HT1080 (cell line): ENCODE measurements around the gene NAV1. TPM values are rescaled to one million over a fixed set of nuclear protein-coding genes. Genes with fewer than 3 reads are reported as not detected.

ENCODE experiments used
- DNase-seq: peaks from one replicate; pipeline ENCODE4 v3.0.0-alpha.2; 2015; ENCODE audit warnings: low read depth
- total RNA-seq: library from RNA; depleted of rRNA; stranded (reverse); fragments of >200 nt; shearing (Covaris generic); gene quantifications from 2 replicates; pipeline ENCODE4 v1.2.3, GENCODE V29; 2014

Gene NAV1
- total RNA-seq, 1 experiment from 2014 or later = 40.6 TPM

DNA sequence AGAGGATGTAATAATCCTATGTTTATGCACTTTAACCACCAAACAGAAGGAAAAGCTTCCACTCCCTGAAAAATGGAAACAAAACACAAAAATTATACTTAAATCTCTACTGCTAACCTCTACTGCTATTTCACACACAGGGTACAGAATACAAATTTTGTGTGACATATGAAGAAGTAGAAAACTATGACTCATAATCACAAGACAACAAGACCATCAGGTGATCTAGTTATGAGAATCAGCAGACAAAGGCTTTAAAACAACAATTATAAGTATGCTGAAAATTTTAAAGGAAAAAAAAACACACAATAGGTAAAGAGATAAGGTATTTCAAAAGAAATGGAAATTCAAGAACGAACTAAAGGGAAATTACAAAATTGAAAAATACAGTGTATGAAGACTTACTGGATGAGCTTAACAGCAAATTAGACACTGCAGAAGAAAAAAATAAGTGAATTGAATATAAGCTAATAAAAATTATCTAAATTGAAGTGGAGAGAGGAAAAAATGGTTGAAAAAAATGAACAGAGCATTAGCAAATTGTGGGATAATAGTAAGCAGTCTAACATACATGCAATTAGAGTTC, 13.6 kb upstream of the NAV1 start:
- DNase-seq = no peak

DNA sequence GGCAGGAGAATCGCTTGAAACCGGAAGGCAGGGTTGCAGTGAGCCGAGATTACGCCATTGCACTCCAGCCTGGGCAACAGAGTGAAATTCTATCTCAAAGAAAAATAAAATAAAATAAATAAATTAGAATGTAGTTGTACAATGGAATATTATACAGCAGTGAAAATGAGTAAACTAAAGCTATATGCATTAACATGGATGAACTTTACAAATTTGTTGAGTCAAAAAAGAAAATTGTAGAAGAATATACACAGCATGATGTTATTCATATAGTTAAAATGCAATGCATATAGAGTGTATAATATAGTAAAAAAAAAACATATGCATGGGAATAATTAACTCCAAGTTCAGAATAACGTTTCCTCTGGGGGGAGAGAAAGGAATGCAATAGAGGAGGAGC, 11.0 kb upstream of the NAV1 start:
- no peak for DNase-seq

DNA sequence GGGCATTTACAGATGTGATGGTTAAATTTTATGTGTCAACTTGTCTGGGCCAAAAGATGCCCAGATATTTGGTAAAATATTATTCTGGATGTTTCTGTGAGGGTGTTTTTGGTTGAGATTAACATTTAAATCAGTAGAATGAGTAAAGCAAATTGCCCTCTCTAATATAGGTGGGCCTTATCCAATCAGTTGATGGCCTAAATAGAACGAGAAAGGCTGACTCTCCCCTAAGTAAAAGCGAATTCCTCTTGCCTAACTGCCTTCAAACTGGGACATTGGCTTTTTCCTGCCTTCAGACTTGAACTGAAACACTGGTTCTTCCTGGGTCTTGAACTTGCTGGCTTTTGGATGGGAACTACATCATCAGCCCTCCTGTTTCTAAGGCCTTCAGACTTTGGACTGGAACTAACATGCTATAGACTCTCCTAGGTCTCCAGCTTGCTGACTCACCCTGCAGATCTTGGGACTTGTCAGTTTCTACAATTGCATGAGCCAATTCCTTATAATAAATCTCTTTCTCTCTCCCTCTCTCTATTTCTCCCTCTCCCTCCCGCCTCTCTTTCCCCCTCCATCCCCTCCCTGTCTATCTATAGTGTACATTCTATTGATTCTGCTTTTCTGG, 10.2 kb upstream of the NAV1 start:
- DNase-seq = peak; percentile 35

DNA sequence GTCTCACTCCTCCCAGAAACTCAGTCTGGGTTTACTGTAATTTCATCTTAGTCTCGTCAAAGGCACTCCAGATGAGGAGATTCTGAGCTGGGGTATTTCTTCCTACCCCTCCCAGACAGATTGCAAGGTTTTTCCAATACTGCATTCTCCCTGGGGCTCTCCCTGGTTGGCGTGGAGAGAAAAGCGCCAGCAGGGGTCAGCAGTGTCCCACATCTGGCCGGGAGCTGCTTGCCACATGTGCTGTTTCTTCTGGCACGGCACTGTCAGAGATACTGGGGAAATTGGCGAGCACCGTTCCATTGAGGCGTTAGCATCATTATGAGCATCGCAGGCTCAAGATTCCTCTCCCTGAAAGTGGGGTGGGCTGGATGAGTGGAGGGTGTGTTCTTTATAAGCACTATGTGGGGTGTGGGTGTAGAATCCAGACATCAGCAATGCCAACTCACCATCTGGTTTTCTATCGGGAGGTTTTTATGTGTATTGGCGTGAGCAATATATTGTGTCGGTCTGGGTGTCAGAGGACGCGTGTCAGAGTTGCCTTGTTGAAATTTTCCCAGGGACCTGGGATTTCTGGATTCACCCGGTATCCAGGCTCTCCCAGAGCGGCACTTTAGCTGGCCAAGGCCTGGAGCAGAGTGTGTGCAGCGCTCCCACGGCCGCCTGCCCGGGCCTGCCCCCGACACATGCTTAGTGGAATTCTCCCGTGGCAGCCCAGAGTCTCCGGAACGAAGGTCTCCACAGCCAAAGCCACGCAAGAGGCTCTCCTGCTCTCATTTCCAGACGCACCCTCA, 8.0 kb upstream of the NAV1 start:
- peak; percentile 81 for DNase-seq

DNA sequence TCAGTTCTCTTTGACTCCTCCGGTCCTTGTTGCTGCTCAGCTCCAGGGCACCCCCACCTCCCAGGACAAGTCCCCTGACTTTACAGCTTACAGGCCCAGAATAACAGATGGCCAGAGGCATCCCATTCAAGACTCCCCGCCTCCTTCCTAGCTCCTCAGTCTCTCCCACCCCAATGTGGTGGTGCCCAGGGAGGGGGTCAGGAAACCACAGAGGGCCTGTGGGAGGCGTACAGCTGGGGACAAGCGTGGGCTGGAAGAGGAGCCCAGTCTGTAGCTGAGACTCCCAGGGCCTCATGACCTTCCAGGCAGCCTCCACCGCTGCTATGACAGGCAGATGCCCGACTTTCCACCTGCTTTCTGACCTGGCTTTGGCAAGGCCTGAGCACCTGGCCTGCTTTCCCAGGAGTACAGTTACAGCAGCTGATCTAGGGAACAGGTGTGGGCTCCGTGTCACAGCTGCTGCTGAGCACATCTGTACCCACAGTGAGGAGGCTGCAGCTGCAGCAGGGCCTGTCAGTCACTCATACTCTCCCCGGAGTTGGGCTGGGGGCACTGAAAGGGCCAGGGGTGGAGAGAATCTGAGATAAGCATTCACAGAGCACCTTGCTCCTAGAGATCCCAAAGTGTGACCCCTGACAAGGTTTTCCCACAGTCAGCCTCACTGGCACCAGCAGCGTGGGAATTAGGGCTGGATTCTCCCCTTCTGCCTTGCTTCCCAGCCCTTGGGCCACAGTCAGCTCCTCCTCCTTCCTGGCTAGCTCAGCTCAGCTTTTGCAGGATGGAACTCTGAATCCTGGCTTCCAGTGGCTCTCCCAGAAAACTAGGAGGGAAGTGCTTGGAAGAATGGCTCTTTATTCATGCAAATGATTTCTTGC, 7.1 kb upstream of the NAV1 start:
- DNase-seq = peak; percentile 39

DNA sequence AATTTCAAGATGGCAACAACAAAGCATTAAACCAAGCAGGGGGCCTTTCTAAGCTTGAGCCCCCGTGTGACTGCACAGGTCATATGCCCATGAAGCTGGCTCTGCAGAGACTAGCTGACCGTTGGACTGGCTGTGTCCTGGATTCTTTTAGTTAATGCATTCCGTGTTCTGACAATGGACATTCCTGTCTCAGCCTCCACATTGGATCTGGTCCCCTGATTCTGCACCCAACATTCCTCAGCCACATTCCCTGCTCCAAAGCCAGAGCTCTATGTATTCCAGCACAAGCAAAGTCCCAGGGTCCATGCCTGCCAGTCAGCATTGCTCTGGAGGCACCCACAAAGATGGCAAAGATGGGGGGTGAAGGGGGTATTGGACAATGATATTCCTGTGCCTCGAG, 5.1 kb upstream of the NAV1 start:
- no peak for DNase-seq

DNA sequence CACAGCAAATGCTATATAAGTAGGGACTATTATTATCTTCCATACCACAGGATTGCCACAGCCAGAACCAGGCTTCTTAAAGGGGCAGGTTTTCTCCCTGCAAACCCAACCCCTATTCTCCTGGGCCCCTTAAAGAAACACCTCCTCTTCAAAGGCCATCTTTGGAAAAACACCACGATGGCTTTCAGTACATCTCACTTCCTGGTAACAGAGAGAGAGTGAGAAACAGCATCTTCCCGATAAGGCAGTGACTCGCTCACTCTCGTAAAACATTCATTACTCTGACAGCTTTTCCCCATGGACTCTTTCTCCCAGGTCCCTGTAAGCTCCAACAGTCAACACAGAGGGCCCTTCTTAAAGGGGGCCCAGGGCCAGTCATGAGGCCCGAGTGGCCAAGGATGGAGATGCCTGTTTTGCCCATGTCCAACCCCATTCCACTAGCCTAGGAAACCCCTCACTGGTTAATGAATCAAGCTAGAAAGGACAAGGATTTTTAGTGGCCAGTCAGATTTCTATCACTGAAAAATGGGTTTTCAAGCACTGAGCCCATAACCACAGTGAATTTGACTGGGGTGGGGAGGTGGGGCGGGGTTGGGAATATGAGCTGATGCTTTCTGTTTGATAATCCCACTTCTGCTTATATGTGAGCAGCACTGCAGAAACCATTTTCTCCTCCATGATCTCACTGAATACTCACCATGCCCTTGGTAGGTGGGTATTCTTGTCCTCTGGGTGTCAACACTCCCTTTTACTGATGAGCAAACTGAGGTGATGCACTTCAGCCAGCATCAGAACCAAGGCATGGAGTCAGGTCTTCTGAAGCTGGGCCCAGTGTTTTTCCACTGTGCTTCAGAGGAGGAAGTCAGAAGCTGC, 3.6 kb upstream of the NAV1 start:
- peak; percentile 79 for DNase-seq

DNA sequence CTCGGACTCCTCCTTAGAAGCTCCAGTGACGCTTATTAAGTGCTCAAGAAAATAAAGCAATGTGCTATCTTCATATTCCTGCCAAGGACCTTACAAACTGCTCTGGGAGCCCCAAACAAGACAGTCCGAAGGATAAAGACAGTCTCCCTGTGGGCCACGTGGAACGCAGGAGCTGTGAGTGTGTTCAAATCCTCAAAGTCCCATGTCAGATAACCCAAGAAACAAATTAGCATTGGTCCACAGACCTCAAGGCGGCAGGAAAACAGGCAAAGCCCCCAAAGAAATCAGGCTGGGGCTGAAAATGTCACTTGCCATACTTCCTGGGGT, 3.0 kb upstream of the NAV1 start:
- DNase-seq = no peak

DNA sequence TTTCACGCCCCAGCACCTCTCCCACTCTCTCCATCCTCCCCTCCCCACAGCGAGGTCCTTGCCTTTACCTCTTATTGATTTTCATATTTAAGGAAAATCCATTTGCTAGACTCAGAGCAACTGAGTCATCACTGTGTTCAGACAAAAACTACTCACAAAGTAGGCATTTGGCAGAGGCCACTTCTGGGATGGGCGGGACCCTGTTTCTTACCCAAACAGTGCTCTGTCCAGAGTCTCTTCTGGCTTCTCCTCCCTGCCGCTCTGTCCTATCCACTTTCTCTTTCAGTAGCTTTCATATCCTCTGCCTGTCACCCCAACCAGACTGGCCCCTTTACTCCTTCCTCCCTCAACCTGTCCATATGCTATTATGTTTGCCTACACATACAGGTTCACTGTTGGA, 2.4 kb upstream of the NAV1 start:
- peak; percentile 81 for DNase-seq

DNA sequence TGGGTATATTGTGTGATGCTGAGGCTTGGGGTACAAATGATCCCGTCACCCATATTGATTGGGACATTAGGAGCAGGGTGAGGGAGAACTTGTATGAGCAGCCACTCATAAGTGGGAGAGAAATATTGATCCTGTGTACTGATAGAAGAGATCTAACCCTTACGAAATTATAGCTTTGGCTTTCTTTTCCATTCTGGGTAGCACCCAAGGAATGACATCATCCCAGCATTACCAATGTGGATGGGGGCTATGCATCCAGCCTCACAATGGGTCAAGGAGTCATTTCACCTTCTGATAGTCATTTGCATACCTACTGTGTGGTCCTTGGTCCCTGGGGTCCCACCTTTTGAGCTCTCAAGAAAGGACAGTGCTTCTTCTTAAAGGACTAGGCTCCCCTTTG, 1.9 kb upstream of the NAV1 start:
- DNase-seq = no peak

DNA sequence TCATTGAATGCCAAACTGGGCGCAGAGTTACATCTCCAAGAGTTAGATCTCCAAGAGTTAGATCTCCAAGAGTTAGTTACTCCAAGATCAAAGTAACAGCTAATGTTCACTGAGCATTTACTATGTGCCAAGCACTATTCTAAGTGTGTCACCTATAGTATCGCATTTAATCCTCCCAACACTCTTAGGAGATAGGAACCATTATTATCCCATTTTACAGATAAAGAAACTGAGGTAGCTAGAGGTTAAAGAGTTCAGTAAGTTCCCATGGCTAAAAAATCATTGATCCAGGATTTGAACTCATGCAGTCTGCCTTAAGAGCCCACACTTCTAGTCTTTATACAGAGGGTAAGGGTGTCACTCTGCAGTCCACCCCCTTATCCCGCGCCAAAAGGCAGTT, 1.5 kb upstream of the NAV1 start:
- DNase-seq = no peak

DNA sequence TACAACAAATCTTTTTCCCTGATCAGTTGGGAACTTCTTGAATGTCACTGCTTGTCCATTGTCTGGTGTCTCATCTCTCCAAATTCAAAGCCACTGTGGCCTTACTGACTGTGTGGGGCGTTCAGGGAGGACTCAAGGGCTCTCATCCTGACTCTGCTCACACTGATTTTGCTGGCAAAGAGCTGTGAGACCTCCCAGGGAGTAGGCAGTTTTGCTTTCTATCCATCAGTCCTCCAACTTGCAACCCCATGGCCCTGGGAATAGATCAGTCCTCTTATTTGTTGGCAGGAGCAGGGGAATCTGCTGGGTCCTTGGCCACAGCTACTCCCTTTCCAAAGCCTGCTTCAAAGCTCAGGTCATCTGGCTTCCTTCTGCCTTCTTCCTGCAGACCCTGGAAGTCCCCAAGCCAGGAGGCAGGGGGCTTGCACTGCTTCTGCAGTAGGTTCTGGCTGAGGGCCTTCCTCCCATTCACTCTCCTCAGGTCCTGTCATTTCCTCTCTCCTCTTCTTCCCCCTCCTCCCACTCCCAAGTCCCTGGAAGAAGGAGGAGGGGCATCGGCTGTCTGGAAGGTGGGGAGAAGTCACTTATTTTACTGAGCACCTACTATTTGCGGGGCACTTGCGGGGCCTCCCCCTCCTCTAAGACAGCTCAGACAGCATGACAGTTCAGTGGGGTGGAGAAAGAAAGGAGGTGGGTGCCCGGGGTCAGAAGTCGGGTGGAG, 876 bp upstream of the NAV1 start:
- DNase-seq = peak; percentile 82

DNA sequence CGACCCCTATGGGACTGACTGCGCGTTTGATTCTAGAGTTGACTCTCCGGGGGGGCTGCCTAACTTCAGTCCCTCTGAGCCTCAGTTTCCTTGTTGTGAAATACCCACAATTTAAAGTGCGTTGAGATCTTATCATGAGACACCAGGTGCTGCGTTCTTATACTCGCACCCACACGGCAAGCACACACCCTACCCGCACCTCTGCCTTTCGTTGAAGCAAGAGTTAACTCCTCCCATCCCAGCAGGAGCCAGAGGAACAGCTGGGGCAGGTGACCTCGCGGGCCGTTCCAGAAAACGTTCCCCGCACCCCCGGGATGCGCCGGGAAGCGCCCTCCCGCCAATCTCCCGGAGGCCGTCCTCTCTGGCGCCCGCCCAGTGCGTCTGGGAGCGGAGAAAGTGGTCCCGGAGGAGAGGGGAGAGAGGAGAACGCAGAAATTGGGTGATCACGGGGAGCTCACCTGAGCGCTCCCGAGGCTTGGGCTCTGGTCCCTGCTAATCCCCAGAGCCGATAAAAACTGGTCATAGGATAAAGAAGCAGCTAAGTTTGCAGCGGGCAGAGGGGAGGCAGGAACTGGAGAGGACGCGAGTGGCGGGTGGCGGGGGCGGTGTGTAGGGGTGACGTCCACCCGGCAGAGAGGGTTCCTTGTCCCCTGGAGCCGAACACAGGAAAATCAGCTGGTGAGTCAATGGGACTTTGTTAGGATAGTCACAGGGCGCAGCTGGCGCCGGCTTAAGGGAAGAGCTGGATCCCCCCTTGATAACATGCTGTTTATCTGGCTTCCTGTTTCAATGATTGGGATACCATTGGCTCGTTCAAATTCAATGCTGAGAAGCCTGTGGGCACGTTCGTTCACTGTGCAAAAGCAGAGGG, 869 bp downstream of the NAV1 start:
- DNase-seq = peak; percentile 85

DNA sequence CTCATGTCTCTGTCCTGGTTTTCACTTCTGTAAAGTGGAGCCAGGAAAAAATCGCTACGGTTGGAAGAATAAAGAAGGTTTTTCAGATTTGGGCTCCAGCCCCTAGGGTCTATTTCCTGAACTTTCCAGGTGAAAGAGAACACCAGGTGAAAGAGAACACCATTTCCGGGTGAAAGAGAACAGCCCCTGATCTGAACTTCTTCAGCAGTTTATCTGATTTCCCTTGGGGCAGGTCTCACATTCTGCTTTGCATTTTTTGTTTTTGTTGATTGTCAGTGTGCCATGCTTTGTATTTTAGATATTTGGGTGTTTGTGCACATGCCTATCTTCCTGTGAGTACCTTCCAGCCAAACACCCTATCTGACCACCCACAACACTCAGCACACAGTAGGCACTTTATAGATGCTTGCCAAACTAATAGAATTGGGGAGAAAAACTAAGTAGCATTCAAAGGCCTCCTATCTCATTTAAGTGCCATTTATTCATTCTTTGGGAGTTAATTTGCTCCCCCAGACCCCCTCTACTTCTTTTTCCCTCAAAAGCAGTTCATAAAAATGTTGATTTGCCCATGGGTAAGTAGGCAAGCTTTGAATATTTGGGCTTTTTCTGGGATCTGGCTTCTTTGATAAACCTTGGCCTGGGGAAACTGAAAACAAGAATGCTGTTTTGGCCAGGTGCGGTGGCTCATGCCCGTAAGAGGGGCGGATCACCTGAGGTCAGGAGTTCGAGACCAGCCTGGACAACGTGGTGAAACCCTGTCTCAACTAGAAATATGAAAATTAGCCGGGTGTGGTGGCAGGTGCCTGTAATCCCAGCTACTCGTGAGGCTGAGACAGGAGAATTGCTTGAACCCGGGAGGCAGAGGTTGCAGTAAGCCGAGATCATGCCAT, 2.2 kb downstream of the NAV1 start:
- no peak for DNase-seq

DNA sequence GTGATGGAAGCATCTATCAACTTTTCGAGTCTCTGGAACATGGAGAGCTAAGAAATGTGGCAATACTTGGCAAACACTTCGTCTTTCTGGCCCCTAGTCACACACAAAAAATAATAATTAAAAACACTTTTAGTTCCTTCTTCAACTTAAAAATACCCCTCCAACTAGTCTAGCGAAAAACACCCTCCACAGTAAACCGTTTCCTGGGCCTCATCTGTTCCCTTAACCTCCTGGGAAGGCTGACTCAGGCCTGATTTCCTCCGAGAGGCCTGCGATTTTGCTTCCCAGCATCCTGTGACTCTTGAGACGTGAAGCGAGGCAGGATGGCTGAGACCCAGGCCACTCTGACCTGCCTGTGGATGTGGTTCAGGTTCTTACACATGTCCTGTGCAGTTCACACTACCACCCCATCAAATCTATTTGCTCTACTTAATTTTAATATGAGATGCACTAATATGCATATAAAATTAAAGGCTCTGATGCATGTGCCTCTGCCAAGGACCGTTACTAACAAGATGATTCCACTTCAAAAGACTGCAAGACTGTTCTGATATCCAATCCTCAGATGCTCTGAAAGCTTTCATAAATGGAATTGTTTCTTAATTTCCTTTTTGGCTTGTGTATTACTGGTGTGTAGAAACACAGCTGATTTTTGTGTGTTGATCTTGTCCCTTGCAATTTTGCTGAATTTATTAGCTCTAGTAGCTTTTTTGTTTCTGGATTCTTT, 3.5 kb downstream of the NAV1 start:
- peak; percentile 86 for DNase-seq

DNA sequence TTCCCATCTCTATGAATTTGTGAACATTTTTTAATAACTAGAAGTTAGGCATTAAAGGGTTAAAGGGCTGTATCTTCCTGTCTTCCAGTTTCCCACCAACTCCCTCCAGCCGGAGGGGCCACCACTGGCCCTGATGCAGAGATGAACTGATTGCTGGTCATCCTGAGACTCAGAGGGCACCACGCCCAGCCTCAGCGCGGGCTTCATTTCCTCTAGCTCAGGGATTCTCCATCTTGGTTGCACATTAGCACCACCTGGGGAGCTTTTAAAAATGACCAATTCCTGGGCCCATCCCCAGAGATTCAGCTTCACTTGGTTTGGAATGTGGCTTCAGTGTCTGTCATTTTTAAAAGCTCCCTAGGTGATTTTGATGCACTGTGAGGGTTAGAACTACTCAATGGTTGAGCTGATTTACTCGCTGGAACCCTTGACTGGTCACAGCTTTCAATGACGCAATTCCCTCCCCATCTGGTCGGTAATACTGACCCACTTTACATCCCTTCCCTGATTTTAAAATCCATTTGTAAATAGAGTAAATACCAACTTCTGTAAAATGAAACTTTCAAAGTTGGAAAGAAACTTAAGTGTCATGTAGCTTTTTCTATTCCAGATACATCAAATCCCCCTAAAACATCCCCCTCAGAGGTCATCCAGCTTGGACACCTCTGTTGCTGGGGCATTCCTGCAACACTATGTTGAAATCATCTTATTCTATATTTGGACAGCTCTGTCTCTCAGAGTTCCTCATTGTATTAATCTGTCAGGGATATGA, 5.1 kb downstream of the NAV1 start:
- peak; percentile 58 for DNase-seq

DNA sequence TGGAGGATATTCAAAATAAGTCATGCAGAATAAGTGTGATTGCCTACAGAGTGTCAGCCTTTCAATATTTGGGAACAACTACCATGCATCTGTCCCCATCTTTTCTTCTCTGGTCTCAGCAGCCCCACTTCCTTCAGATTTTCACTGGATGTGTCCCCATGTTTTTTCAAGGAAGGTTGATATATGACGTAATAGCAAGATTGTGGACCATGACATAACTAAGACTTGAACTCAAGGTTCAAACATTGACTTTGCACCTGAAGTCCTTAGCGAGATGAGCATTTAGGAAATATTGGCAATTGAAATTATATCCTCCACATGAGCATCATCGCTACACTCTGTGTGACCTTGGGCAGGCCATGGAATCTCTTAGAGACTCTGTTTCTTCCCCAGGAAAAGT, 5.8 kb downstream of the NAV1 start:
- DNase-seq = no peak
